Psoas muscle (tissue), 8 donors: ENCODE data around the gene RACK1. TPM values are rescaled to one million over a fixed set of nuclear protein-coding genes. Genes with fewer than 3 reads are reported as not detected.
A peak's percentile ranks its signal among the peaks of the same experiment; 100 is the strongest.
"Not testable (repeated sequence)": the region's sequence is repeated elsewhere in the genome, so short reads cannot be mapped to it uniquely, and the experiment has no call there.

ENCODE experiments used
- ATAC-seq, 4 donors: fragments of 200-7000 bp; cut with Tn5 transposase; one replicate each; pipeline ENCODE4 v1.9.1; 2020; ENCODE audit warnings: moderate library complexity in 3 of 4, mild to moderate bottlenecking in 2 of 4
- DNase-seq, 2 donors: peaks; one replicate each; pipeline ENCODE4 v3.0.0-alpha.2; 2020
- H3K27ac ChIP-seq: fragments of 200-600 bp; one replicate; pipeline ENCODE4 v1.8.0; 2022
- H3K27me3 ChIP-seq, 3 donors: fragments of 200-600 bp in 1 of 3; one replicate each; pipeline versions ENCODE4 v1.6.1 to v1.8.0; 2013 to 2022; ENCODE audit warnings: low read length in 2 of 3, mild to moderate bottlenecking in 2 of 3, moderate library complexity in 1 of 3; ENCODE audit not compliant: insufficient read depth in 3 of 3
- H3K36me3 ChIP-seq, 2 donors: fragments of 200-600 bp in 1 of 2; one replicate each; pipeline versions ENCODE4 v1.6.1 to v1.8.0; 2013 to 2022; ENCODE audit warnings: low read depth in 1 of 2, mild to moderate bottlenecking in 1 of 2, moderate library complexity in 1 of 2; ENCODE audit not compliant: insufficient read depth in 1 of 2
- H3K4me1 ChIP-seq: fragments of 200-600 bp; one replicate; pipeline ENCODE4 v1.8.0; 2022
- H3K4me3 ChIP-seq: fragments of 200-600 bp; one replicate; pipeline ENCODE4 v1.8.0; 2022; ENCODE audit warnings: mild to moderate bottlenecking
- H3K9me3 ChIP-seq: fragments of 200-600 bp; one replicate; pipeline ENCODE4 v1.8.0; 2022
- CTCF ChIP-seq: fragments of 200-600 bp; IDR thresholded peaks from one replicate; pipeline ENCODE4 v1.8.0; 2022; ENCODE audit warnings: antibody characterized with exemption
- WGBS, 3 donors: extraction: QIAGEN DNeasy Blood & Tissue Kit; methylation state at CpG; one replicate each; pipeline versions ENCODE4 v1.1.6 to v1.1.7; 2013; 5-methylcytosine and 5-hydroxymethylcytosine counted together
- intact Hi-C, 2 donors: fragments of 100-400 bp; cut with DNase I; formaldehyde crosslinking; loops; one replicate each; pipeline versions ENCODE4 v1.11.0 to v1.14.2; 2022
- polyA plus RNA-seq, 3 donors: library from polyadenylated mRNA; stranded (reverse); fragments of 200-250 nt; gene quantifications; one replicate each; pipeline ENCODE4 v1.2.3, GENCODE V29; 2013
- total RNA-seq, 4 donors: library from RNA; stranded (reverse); fragmentation: NEBNext Ultra II Directional in 2 of 4; extraction: Animal tissue kit (Norgen Biotek cat#: 25700) in 2 of 4; gene quantifications; one replicate each; pipeline versions ENCODE4 v1.2.1 to v1.2.4, GENCODE V29; 2021 to 2023
- donor health status: healthy with polysubstance abuse.
- donor health status: DM: no; HTN: no; CAD: no; lungs with moderate emphysema.
- donor health status: Bipolar disorder and iron deficiency.
- donor health status: healthy.
- donor health status: DM: yes; HTN: yes; CAD: no.
- donor health status: DM: no; HTN: no; CAD: no.
- donor health status: DM: no; HTN: no; CAD: no.
- donor health status: DM: yes; HTN: yes; CAD: no.

RACK1 gene
- total and polyA plus RNA-seq, 7 donors: 832 to 3,660 (median 1,110) TPM

DNA sequence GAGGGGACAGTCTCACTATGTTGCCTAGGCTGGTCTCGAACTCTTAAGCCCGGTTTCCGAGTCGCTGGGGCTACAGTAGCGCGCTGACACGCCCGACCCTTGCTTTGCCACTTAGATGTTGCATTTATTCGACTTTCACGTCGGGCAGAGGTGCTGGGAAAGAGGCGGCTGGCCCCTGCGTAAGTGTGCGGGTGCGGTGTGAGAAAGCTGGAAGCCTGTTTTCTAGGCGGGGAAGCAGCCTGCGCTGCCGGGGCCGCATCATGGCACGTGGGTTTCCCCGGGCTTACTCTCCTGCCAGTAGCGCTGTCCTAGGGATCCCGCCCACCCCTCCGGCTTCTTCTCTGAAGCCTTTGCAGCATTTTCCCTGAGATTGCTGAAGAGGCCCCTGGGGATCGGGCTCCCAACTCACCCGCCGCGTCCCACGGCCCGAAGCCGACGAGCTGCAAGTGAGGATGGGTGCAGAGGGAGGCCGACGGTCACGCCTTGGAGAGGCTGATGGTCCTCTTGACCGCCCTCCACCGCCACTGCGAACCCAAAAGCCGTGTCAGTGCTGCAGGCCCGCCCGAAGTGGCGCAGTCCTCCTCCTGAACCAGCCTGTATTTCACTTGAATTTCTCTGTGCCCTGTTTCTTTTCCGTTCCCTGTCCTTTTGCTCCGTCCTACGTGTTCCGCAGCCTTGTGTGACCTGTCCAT lies 26.4 kb downstream of the RACK1 start:
- TF ChIP-seq CTCF: no peak
- peak; percentile 58 to 75 for DNase-seq
- Histone ChIP-seq H3K9me3 (no peaks in the 10 kb centered on the region), H3K27me3 (no peaks in the 10 kb centered on the region), H3K36me3 (no peaks in the 10 kb centered on the region), H3K4me3 (peak overlapping the region; percentile 66), H3K4me1 (peaks cover 25% of the 10 kb centered on the region), H3K27ac (peak overlapping the region; percentile 75)
- 3 to 7% (median 4%) methylated on average over 45 to 46 of the region's 46 CpGs for WGBS, 3 donors
- ATAC-seq: peak; percentile 17 to 50 (median 25)
- intact Hi-C loops: no loop called here

- no peaks in the 10 kb centered on the region for H3K27me3 ChIP-seq
- intact Hi-C loops: no loop called here
- no peak for TF ChIP-seq CTCF
- H3K36me3 ChIP-seq: no peaks in the 10 kb centered on the region
- peak overlapping the region; percentile 75 for H3K27ac ChIP-seq
- WGBS, 3 donors: 14 to 31% (median 27%) methylated on average over 44 of the region's 44 CpGs
- peaks cover 33% of the 10 kb centered on the region for H3K4me1 ChIP-seq
- DNase-seq: no peak
- ATAC-seq: peak in 1 of 4 donors; percentile 25
- H3K4me3 ChIP-seq: peak overlapping the region; percentile 66
- no peaks in the 10 kb centered on the region for H3K9me3 ChIP-seq
Observed at GRCh38 chr5:181215997-181216989, 27.4 kb downstream of the RACK1 start.

DNA sequence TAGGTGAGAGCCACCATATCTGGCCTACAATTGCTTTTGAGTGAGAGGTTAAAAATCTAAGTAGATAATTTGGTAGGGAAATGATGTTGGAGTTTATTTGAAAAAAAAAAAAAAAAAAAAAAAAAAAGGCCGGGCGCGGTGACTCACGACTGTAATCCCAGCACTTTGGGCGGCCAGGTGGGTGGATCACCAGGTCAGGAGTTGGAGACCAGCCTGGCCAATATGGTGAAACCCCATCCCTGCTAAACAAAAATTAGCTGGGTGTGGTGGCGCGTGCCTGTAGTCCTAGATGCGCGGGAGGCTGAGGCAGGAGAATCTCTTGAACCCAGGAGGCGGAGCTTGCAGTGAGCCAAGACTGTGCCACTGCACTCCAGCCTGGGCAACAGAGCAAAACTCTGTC lies 29.5 kb downstream of the RACK1 start:
- DNase-seq, H3K9me3 ChIP-seq, H3K4me3 ChIP-seq, H3K36me3 ChIP-seq, ATAC-seq, H3K27me3 ChIP-seq, intact Hi-C loops: not testable (repeated sequence)
- peaks cover 38% of the 10 kb centered on the region for H3K4me1 ChIP-seq
- WGBS, 3 donors: 71 to 96% (median 88%) methylated on average over 10 of the region's 10 CpGs
- peak overlapping the region; percentile 75 for H3K27ac ChIP-seq

GRCh38 chr5:181212934-181213333 lies 30.8 kb downstream of the RACK1 start:
- Histone ChIP-seq H3K27ac (peak overlapping the region; percentile 75), H3K9me3 (no peaks in the 10 kb centered on the region), H3K4me1 (peaks cover 38% of the 10 kb centered on the region), H3K4me3 (peak overlapping the region; percentile 31), H3K27me3 (no peaks in the 10 kb centered on the region), H3K36me3 (no peaks in the 10 kb centered on the region)
- intact Hi-C loops: no loop called here
- DNase-seq (no peak), ATAC-seq (peak in 3 of 4 donors; percentile 9 to 44 (median 26))
- TF ChIP-seq CTCF: no peak
- WGBS, 3 donors: 18 to 42% (median 29%) methylated on average over 2 of the region's 2 CpGs

- ATAC-seq: peak in 3 of 4 donors; percentile 35 to 66 (median 60)
- 31 to 41% (median 32%) methylated on average over 6 of the region's 6 CpGs for WGBS, 3 donors
- intact Hi-C loops: no loop called here
Observed at GRCh38 chr5:181212080-181212479, 31.6 kb downstream of the RACK1 start.

More at GRCh38 chr5:181212080-181212479, 31.6 kb downstream of the RACK1 start:
- peaks cover 33% of the 10 kb centered on the region for H3K4me1 ChIP-seq
- H3K27me3 ChIP-seq: no peaks in the 10 kb centered on the region
- DNase-seq: peak in 1 of 2 donors; percentile 47
- TF ChIP-seq CTCF: no peak
- no peaks in the 10 kb centered on the region for H3K36me3 ChIP-seq
- peak overlapping the region; percentile 75 for H3K27ac ChIP-seq
- H3K9me3 ChIP-seq: no peaks in the 10 kb centered on the region
- peak overlapping the region; percentile 31 for H3K4me3 ChIP-seq
